ENCODE measurements around the gene DNAAF5. TPM values are rescaled to one million over a fixed set of nuclear protein-coding genes. Genes with fewer than 3 reads are reported as not detected.

Gene DNAAF5
- total and polyA plus RNA-seq, 7 experiments from 2014 or later = 4.0 to 25.7 (median 13.4) TPM

DNA sequence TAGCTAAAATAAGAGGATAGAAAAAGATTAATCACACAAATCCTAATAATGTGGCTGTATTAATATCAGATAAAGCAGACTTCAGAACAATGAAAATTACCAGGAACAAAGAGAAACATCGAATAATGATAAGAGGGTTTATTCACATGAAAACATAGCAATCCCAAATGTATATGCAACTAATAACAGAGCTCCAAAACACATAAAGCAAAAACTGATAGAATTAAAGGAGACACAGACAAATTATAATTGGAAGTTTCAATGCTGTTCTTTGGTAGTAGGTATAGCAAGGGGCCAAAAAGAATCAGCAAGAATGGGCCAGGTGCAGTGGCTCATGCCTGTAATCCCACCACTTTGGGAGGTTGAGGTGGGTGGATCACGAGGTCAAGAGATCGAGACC lies 23.4 kb upstream of the DNAAF5 start:
- no peak overlapping the region for H3K4me3 ChIP-seq (ENCODE audit: low read length)
- H3K4me1 ChIP-seq (ENCODE audit: control insufficient read depth in 2 of 2, insufficient read depth in 2 of 2, low read length in 2 of 2) = no peaks in the 10 kb centered on the region
- no peaks in the 10 kb centered on the region for H3K27me3 ChIP-seq (ENCODE audit: control insufficient read depth in 2 of 2, insufficient read depth in 2 of 2, low read length in 2 of 2)
- ATAC-seq = no peak
- DNase-seq = no peak
- Mint-ChIP-seq H3K4me1 (peaks cover 0 to 24% (median 15%) of the 10 kb centered on the region in 7 donors), H3K9me3 (peaks cover 0 to 20% (median 10%) of the 10 kb centered on the region in 11 donors), H3K4me3 (no peak overlapping the region), H3K27ac (no peak overlapping the region), H3K27me3 (no peaks in the 10 kb centered on the region), H3K36me3 (peaks cover 13 to 55% (median 29%) of the 10 kb centered on the region in 5 donors)
- H3K9me3 ChIP-seq (ENCODE audit: control insufficient read depth in 2 of 3, low read length in 3 of 3) = peaks cover 0 to 8% (median 0%) of the 10 kb centered on the region in 3 experiments
- H3K36me3 ChIP-seq (ENCODE audit: control insufficient read depth in 2 of 3, insufficient read depth in 3 of 3, low read length in 3 of 3) = peaks cover 0 to 29% (median 0%) of the 10 kb centered on the region in 3 experiments
- ChIA-PET CTCF (interaction anchor here (0.8 kb wide), 1 partner anchor 17 kb away, joined by 3 read pairs; no protein-coding TSS in a partner anchor), POLR2A (interaction anchor here (1.1 kb wide), 1 partner anchor 8 kb away, joined by 3 read pairs; no protein-coding TSS in a partner anchor)
- intact Hi-C loops (cut with micrococcal nuclease) = no loop called here
- no peak overlapping the region for H3K27ac ChIP-seq (ENCODE audit: low read depth, low read length)

DNA sequence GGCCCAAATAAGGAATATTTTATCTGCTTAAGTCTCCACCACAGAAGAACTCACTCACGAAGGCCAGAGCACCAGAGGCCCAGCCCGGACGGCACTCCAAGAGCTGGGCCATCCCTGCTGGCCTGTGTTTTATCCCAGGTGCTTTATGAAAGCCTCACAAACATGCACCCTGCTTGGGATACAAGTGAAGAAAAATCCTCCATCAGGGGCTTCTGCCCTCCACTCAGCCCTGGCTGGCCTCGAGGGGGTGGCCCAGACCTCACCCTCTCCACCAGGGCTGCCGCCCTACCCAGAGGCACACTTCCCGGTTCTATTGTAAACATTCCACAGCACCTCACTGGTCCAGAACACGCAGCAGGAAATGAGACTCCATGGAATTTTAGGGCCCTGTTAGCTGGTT lies 19.8 kb upstream of the DNAAF5 start:
- no peaks in the 10 kb centered on the region for H3K27me3 ChIP-seq (ENCODE audit: control insufficient read depth in 2 of 2, insufficient read depth in 2 of 2, low read length in 2 of 2)
- H3K4me3 ChIP-seq (ENCODE audit: low read length) = no peak overlapping the region
- ChIA-PET CTCF (interaction anchor here (0.6 kb wide), 1 partner anchor 157 kb away, joined by 3 read pairs; no protein-coding TSS in a partner anchor), POLR2A (interaction anchor here (0.6 kb wide), 1 partner anchor 345 kb away, joined by 4 read pairs; no protein-coding TSS in a partner anchor)
- Mint-ChIP-seq H3K27ac (peak overlapping the region in 1 of 9 donors; percentile 48), H3K27me3 (no peaks in the 10 kb centered on the region), H3K4me3 (no peak overlapping the region), H3K4me1 (peaks cover 0 to 27% (median 12%) of the 10 kb centered on the region in 7 donors), H3K9me3 (peaks cover 0 to 20% (median 8%) of the 10 kb centered on the region in 11 donors), H3K36me3 (peaks cover 13 to 49% (median 32%) of the 10 kb centered on the region in 5 donors)
- ATAC-seq (no peak), DNase-seq (no peak)
- H3K27ac ChIP-seq (ENCODE audit: low read depth, low read length) = no peak overlapping the region
- peaks cover 0 to 8% (median 0%) of the 10 kb centered on the region in 3 experiments for H3K36me3 ChIP-seq (ENCODE audit: control insufficient read depth in 2 of 3, insufficient read depth in 3 of 3, low read length in 3 of 3)
- intact Hi-C loops (cut with micrococcal nuclease) = no loop called here
- no peaks in the 10 kb centered on the region for H3K4me1 ChIP-seq (ENCODE audit: control insufficient read depth in 2 of 2, insufficient read depth in 2 of 2, low read length in 2 of 2)
- H3K9me3 ChIP-seq (ENCODE audit: control insufficient read depth in 2 of 3, low read length in 3 of 3) = peaks cover 0 to 8% (median 0%) of the 10 kb centered on the region in 3 experiments

DNA sequence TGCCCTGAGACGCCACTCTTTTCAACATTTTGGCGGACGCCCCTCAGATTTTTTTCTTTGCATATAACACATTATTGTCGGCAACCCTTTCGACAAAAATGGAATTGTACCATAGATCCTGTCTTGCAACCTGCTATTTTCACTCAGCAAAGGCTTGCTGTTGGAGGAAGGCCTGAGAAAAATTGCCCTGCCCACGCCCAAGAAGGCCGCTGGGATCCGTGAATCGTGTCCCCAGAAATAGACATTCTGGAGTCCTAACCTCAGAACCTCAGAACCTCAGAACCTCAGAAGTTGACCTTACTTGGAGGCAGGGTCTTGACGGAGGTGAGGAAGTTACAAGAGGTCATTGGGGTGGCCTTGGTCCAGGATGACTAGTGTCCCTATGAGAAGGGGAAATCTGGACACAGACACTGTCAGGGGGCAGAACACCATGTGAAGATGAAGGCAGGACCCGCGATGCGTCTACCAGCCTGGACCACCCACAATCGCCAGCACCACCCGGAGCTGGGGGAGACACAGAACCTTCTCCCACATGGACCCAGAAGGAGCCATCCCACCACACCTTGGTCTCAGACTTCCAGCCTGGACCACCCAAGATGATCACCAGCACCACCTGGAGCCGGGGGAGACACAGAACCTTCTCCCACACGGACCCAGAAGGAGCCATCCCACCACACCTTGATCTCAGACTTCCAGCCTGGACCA lies 19.1 kb upstream of the DNAAF5 start:
- Histone ChIP-seq H3K9me3 (ENCODE audit: control insufficient read depth in 2 of 3, low read length in 3 of 3) (peaks cover 0 to 8% (median 0%) of the 10 kb centered on the region in 3 experiments), H3K27me3 (ENCODE audit: control insufficient read depth in 2 of 2, insufficient read depth in 2 of 2, low read length in 2 of 2) (no peaks in the 10 kb centered on the region), H3K27ac (ENCODE audit: low read depth, low read length) (no peak overlapping the region), H3K4me1 (ENCODE audit: control insufficient read depth in 2 of 2, insufficient read depth in 2 of 2, low read length in 2 of 2) (no peaks in the 10 kb centered on the region), H3K4me3 (ENCODE audit: low read length) (no peak overlapping the region), H3K36me3 (ENCODE audit: control insufficient read depth in 2 of 3, insufficient read depth in 3 of 3, low read length in 3 of 3) (peaks cover 0 to 8% (median 0%) of the 10 kb centered on the region in 3 experiments)
- no peak overlapping the region for H3K4me3 Mint-ChIP-seq
- ChIA-PET CTCF (interaction anchor here (0.6 kb wide), 1 partner anchor 157 kb away, joined by 3 read pairs; no protein-coding TSS in a partner anchor), POLR2A (no interaction called here)
- intact Hi-C loops (cut with micrococcal nuclease) = no loop called here
- H3K27me3 Mint-ChIP-seq = no peaks in the 10 kb centered on the region
- DNase-seq = no peak
- no peak for ATAC-seq
- H3K9me3 Mint-ChIP-seq = peaks cover 0 to 20% (median 8%) of the 10 kb centered on the region in 11 donors
- H3K36me3 Mint-ChIP-seq = peaks cover 13 to 44% (median 28%) of the 10 kb centered on the region in 5 donors
- H3K4me1 Mint-ChIP-seq = peaks cover 0 to 23% (median 9%) of the 10 kb centered on the region in 7 donors
- peak overlapping the region in 3 of 9 donors; percentile 24 to 51 (median 48) for H3K27ac Mint-ChIP-seq

DNA sequence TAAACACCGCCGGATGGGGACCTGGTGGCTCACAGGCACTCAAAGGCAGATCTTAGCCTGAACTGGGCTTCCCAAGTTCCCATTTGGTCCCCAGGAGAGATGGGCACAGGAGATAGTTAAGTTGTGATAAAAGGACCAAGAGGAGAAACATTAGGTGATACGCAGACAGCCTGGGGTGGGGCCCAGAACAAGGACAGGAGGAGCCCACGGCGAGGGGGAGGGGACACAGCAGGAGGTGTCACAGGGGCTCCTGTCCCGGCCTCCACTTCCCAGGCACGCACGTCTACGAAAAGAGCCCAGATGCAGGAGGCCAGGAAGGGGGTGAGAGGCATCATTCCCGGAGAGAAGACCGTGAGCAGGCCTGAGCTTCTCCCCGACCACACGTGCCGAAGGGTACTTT lies 16.3 kb upstream of the DNAAF5 start:
- Mint-ChIP-seq H3K36me3 (peaks cover 5 to 27% (median 12%) of the 10 kb centered on the region in 5 donors), H3K27ac (peak overlapping the region in 7 of 9 donors; percentile 34 to 86 (median 68)), H3K4me3 (peak overlapping the region in 9 of 10 donors; percentile 24 to 72 (median 57)), H3K27me3 (peaks cover 0 to 5% (median 0%) of the 10 kb centered on the region in 5 donors), H3K9me3 (peaks cover 0 to 4% (median 0%) of the 10 kb centered on the region in 11 donors), H3K4me1 (peaks cover 5 to 42% (median 20%) of the 10 kb centered on the region in 7 donors)
- POLR2A ChIA-PET = interaction anchor here (0.7 to 1.4 kb wide), 5 partner anchors 7 to 105 kb away, joined by 3 to 6 read pairs (median 3); no protein-coding TSS in a partner anchor
- no peaks in the 10 kb centered on the region for H3K27me3 ChIP-seq (ENCODE audit: control insufficient read depth in 2 of 2, insufficient read depth in 2 of 2, low read length in 2 of 2)
- H3K4me3 ChIP-seq (ENCODE audit: low read length) = no peak overlapping the region
- CTCF ChIA-PET = no interaction called here
- H3K27ac ChIP-seq (ENCODE audit: low read depth, low read length) = no peak overlapping the region
- DNase-seq = no peak
- H3K4me1 ChIP-seq (ENCODE audit: control insufficient read depth in 2 of 2, insufficient read depth in 2 of 2, low read length in 2 of 2) = peaks cover 0 to 5% of the 10 kb centered on the region in 2 donors
- H3K36me3 ChIP-seq (ENCODE audit: control insufficient read depth in 2 of 3, insufficient read depth in 3 of 3, low read length in 3 of 3) = peaks cover 0 to 8% (median 0%) of the 10 kb centered on the region in 3 experiments
- no peaks in the 10 kb centered on the region for H3K9me3 ChIP-seq (ENCODE audit: control insufficient read depth in 2 of 3, low read length in 3 of 3)
- intact Hi-C loops (cut with micrococcal nuclease) = loop anchor here in 1 of 2 donors (5.0 kb wide), 1 partner anchor 167 kb away; the partner anchor contains the start of gene GET4
- no peak for ATAC-seq

DNA sequence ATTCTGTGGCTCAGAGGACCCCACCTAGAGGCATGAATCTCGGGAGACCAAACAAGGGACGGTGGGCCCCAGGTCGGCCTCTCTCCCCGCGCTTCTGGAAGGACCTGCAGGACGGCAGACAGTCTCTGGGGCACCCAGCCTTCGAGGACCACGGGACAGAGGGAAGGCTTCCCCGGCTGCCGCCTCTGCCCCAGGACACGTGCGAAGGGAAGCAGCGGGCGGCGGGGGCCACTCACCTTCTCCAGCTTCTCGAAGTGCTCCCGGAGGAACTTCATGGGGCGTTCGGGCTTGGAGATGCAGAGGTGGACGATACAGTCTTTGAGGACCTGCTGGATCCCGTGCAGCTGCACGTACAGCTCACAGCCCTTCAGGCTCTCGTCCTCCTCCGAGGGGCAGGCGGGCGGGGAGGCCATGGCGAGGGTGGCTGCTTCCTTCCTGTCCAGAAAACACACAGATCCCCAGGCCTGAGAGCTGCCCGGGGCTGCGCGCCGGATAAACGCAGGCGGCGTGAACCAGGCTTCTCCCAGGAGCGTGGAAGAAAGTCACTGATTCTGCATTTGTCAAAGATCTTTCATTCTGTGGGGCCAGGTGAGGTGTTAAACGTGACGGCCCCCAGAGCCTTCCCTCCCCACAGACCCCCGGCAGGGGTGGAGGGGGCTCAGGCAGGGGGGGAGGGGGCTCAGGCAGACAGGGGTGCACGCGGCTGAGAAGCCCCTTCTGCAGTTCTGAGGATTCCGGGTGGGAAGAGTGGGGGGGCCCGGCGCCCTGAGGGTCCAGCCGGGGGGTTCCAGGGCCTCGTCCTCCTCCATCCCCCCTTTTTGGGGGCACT lies 15.2 kb upstream of the DNAAF5 start:
- DNase-seq = no peak
- intact Hi-C loops (cut with micrococcal nuclease) = loop anchor here in 1 of 2 donors (5.0 kb wide), 1 partner anchor 166 kb away; the partner anchor contains the start of gene GET4
- H3K27me3 Mint-ChIP-seq = peaks cover 0 to 5% (median 0%) of the 10 kb centered on the region in 5 donors
- no peaks in the 10 kb centered on the region for H3K27me3 ChIP-seq (ENCODE audit: control insufficient read depth in 2 of 2, insufficient read depth in 2 of 2, low read length in 2 of 2)
- POLR2A ChIA-PET = interaction anchor here (0.6 to 1.7 kb wide), 7 partner anchors 8 to 360 kb away, joined by 3 to 6 read pairs (median 3); no protein-coding TSS in a partner anchor
- H3K4me1 ChIP-seq (ENCODE audit: control insufficient read depth in 2 of 2, insufficient read depth in 2 of 2, low read length in 2 of 2) = peaks cover 0 to 5% of the 10 kb centered on the region in 2 donors
- peaks cover 5 to 26% (median 12%) of the 10 kb centered on the region in 5 donors for H3K36me3 Mint-ChIP-seq
- peaks cover 0 to 8% (median 0%) of the 10 kb centered on the region in 3 experiments for H3K36me3 ChIP-seq (ENCODE audit: control insufficient read depth in 2 of 3, insufficient read depth in 3 of 3, low read length in 3 of 3)
- H3K4me3 Mint-ChIP-seq = peak overlapping the region; percentile 62 to 83 (median 74)
- no peaks in the 10 kb centered on the region for H3K9me3 ChIP-seq (ENCODE audit: control insufficient read depth in 2 of 3, low read length in 3 of 3)
- no peaks in the 10 kb centered on the region for H3K9me3 Mint-ChIP-seq
- ATAC-seq = no peak
- H3K4me3 ChIP-seq (ENCODE audit: low read length) = no peak overlapping the region
- H3K4me1 Mint-ChIP-seq = peaks cover 5 to 42% (median 20%) of the 10 kb centered on the region in 7 donors
- peak overlapping the region in 7 of 9 donors; percentile 48 to 81 (median 66) for H3K27ac Mint-ChIP-seq
- CTCF ChIA-PET = no interaction called here
- peak overlapping the region; percentile 62 for H3K27ac ChIP-seq (ENCODE audit: low read depth, low read length)
